Measurements from ENCODE around the gene ARSI. TPM values are rescaled to one million over a fixed set of nuclear protein-coding genes. Genes with fewer than 3 reads are reported as not detected.

The ARSI gene
- total RNA-seq, 4 donors from 2014 or later: 1.6 to 4.5 (median 2.6) TPM

DNA sequence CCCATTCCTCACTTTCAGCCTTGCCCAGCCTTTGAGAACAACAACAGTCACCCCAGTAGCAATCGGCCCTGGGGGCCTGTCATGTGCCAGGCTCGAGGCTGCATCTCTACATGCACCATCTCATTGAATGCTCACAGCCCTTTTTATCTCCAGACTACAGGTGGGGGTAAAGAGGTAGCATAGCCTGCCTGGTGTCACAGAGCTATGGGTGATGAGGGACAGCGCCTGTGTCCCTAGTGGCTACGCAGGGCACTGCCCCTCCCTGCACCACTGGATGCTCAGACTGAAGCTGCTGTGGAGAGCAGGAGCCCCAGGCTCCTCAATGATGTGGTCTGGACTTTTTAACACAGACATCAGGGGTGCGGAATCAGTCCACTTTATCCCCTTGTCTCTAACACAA, 15.9 kb downstream of the ARSI start:
- no peak overlapping the region for H3K4me3 ChIP-seq (ENCODE audit: low read depth, poor library complexity, severe bottlenecking)
- 81 to 90% methylated on average over 4 to 5 of the region's 5 CpGs for WGBS, 2 donors
- intact Hi-C loops (cut with DNase I; ENCODE audit: low total_unique reads): no loop called here
- no peak for DNase-seq (ENCODE audit: low spot score in 2 of 2)
- TF ChIP-seq POLR2A (IDR thresholded peaks at IDR 0.05): no peak
- TF ChIP-seq, protein P1, sequence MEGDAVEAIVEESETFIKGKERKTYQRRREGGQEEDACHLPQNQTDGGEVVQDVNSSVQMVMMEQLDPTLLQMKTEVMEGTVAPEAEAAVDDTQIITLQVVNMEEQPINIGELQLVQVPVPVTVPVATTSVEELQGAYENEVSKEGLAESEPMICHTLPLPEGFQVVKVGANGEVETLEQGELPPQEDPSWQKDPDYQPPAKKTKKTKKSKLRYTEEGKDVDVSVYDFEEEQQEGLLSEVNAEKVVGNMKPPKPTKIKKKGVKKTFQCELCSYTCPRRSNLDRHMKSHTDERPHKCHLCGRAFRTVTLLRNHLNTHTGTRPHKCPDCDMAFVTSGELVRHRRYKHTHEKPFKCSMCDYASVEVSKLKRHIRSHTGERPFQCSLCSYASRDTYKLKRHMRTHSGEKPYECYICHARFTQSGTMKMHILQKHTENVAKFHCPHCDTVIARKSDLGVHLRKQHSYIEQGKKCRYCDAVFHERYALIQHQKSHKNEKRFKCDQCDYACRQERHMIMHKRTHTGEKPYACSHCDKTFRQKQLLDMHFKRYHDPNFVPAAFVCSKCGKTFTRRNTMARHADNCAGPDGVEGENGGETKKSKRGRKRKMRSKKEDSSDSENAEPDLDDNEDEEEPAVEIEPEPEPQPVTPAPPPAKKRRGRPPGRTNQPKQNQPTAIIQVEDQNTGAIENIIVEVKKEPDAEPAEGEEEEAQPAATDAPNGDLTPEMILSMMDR (IDR thresholded peaks at IDR 0.05): no peak

DNA sequence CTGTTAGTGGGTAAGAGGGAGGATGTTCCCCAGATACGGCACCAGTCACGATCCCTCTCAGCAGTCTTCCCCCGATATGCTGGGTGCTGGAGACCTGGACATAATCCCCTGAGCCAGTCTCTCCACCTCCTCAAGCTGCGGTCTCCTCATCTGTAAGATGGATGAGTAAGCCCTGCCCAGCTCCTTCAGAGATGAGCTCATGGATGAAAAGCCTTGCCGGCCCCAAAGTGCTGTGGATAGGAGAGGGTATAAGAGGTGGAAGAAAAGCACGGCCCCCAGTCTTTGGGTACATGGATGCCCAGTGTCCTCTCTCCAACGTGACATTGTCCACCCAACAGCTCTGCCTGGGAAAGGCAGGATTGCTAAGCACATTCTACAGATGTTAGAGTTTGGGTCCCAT, 17.6 kb downstream of the ARSI start:
- DNase-seq (ENCODE audit: low spot score in 2 of 2): no peak
- TF ChIP-seq, protein P1 (IDR thresholded peaks at IDR 0.05): no peak
- TF ChIP-seq POLR2A (IDR thresholded peaks at IDR 0.05): no peak
- 91 to 94% methylated on average over 7 of the region's 7 CpGs for WGBS, 2 donors
- intact Hi-C loops (cut with DNase I; ENCODE audit: low total_unique reads): no loop called here
- H3K4me3 ChIP-seq (ENCODE audit: low read depth, poor library complexity, severe bottlenecking): no peak overlapping the region

DNA sequence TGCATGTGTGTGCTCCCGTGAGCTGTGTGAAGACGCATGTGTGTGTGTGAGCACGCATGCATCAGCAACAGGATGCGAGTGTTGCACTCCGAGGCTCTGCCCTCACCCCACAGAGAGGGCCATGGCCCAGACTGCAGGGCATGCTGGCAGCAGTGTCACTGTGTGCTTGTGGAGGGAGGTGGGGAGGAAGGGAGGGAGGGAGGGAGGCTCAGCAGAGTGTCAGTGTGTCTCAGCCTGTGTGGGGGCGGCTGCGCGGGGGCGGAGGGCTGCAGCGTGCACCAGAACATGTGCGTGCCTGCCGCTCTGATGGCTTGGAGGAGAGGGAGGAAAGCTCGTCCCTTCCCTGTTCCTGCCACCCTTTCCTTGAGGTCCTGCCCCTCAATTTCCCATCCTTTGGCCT, 18.4 kb downstream of the ARSI start:
- no peak for DNase-seq (ENCODE audit: low spot score in 2 of 2)
- TF ChIP-seq POLR2A (IDR thresholded peaks at IDR 0.05): no peak
- TF ChIP-seq, protein P1 (IDR thresholded peaks at IDR 0.05): no peak
- WGBS, 2 donors: 48 to 63% methylated on average over 13 of the region's 13 CpGs
- intact Hi-C loops (cut with DNase I; ENCODE audit: low total_unique reads): no loop called here
- no peak overlapping the region for H3K4me3 ChIP-seq (ENCODE audit: low read depth, poor library complexity, severe bottlenecking)

DNA sequence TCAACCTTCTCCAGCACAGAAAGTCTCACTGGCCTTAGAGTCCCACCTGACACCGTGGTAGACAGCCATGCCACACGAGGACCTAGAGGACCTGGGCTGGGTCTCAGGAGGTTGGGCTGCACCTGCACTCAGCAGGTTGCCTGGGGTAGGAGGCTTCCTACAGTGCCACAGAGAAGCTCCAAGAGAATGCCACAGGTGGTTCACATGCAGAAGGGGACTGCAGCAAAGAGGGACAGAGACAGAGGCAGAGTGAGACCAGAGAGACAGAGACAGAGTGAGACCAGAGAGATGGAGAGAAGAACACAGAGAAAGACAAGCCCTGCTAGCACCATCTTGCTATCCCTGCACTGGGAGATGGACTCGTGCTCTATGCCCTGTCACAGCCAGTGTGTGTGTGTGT, 18.8 kb downstream of the ARSI start:
- 79 to 86% methylated on average over 3 of the region's 3 CpGs for WGBS, 2 donors
- intact Hi-C loops (cut with DNase I; ENCODE audit: low total_unique reads): no loop called here
- TF ChIP-seq, protein P1 (IDR thresholded peaks at IDR 0.05): no peak
- TF ChIP-seq POLR2A (IDR thresholded peaks at IDR 0.05): no peak
- DNase-seq (ENCODE audit: low spot score in 2 of 2): no peak
- H3K4me3 ChIP-seq (ENCODE audit: low read depth, poor library complexity, severe bottlenecking): no peak overlapping the region

DNA sequence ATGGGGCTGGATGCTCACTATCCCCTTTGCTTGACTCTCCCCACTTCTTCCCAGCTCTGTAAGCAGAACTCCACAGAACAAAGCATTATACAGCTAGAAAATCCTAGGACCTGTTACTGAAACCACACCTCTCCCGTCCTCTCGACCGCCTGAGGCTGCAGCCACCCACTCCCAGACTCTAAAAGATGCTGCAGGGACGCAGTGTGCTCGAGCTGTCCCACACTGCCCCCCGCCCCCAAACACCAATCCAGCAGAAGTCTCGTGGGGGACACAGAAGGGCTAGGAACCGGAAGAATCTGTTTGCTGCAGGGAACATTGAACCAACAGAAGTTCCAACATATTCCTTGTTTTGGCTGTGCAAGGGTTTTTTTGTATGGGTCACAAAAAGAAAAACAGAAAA, 20.7 kb downstream of the ARSI start:
- WGBS, 2 donors: 68 to 71% methylated on average over 8 of the region's 8 CpGs

More for the DNA sequence above, 20.7 kb downstream of the ARSI start:
- TF ChIP-seq POLR2A (IDR thresholded peaks at IDR 0.05): no peak
- TF ChIP-seq, protein P1 (IDR thresholded peaks at IDR 0.05): no peak
- intact Hi-C loops (cut with DNase I; ENCODE audit: low total_unique reads): no loop called here
- no peak overlapping the region for H3K4me3 ChIP-seq (ENCODE audit: low read depth, poor library complexity, severe bottlenecking)
- DNase-seq (ENCODE audit: low spot score in 2 of 2): no peak

Data from lower leg skin (tissue), 4 donors.